Spleen (tissue), 11 donors: ENCODE results near the gene RAB19. TPM values are rescaled to one million over a fixed set of nuclear protein-coding genes. Genes with fewer than 3 reads are reported as not detected.

Experiments
- DNase-seq: peaks from one replicate; pipeline ENCODE4 v3.0.0-alpha.2; 2020
- H3K27ac ChIP-seq, 8 donors: fragments of 200-600 bp; sonication (generic) in 7 of 8; 1 replicate in 4 of 8; 2 replicates in 4 of 8; pipeline versions ENCODE4 v1.5.0 to v1.8.0; 2016 to 2021; ENCODE audit warnings: inconsistent platforms in 4 of 8, mild to moderate bottlenecking in 4 of 8, moderate library complexity in 1 of 8
- H3K27me3 ChIP-seq, 7 donors: fragments of 200-600 bp; sonication (generic) in 6 of 7; replicated peaks in 1 of 7; 1 replicate in 4 of 7; 2 replicates in 3 of 7; pipeline versions ENCODE4 v1.5.0 to v1.8.0; 2016 to 2021; ENCODE audit warnings: inconsistent platforms in 3 of 7, mild to moderate bottlenecking in 1 of 7
- H3K36me3 ChIP-seq, 6 donors: fragments of 200-600 bp; sonication (generic) in 5 of 6; 1 replicate in 4 of 6; 2 replicates in 2 of 6; pipeline versions ENCODE4 v1.5.0 to v1.8.0; 2016 to 2021; ENCODE audit warnings: inconsistent platforms in 2 of 6
- H3K4me1 ChIP-seq, 6 donors: fragments of 200-600 bp; sonication (generic) in 5 of 6; 1 replicate in 3 of 6; 2 replicates in 3 of 6; pipeline versions ENCODE4 v1.5.0 to v1.8.0; 2016 to 2021; ENCODE audit warnings: inconsistent platforms in 3 of 6
- H3K4me3 ChIP-seq, 8 donors: fragments of 200-600 bp; sonication (generic) in 7 of 8; 1 replicate in 4 of 8; 2 replicates in 4 of 8; pipeline versions ENCODE4 v1.5.0 to v1.8.0; 2016 to 2021; ENCODE audit warnings: inconsistent platforms in 4 of 8, mild to moderate bottlenecking in 4 of 8, moderate library complexity in 2 of 8
- H3K9me3 ChIP-seq, 8 donors: fragments of 200-600 bp; sonication (generic) in 7 of 8; 1 replicate in 4 of 8; 2 replicates in 4 of 8; pipeline versions ENCODE4 v1.5.0 to v1.8.0; 2016 to 2021; ENCODE audit warnings: inconsistent platforms in 4 of 8
- CTCF ChIP-seq, 11 experiments: fragments of 200-600 bp in 7 of 11; fragments of 450-650 bp in 4 of 11; sonication (generic) in 4 of 11; IDR thresholded peaks in 8 of 11; conservative IDR thresholded peaks in 3 of 11; 1 replicate in 7 of 11; 2 replicates in 4 of 11; pipeline versions ENCODE4 v1.4.0 to v1.8.0; 2016 to 2021; ENCODE audit warnings: antibody characterized with exemption in 11 of 11, inconsistent platforms in 4 of 11, mild to moderate bottlenecking in 1 of 11
- POLR2A ChIP-seq, 3 donors: fragments of 450-650 bp; IDR thresholded peaks; one replicate each; pipeline ENCODE4 v1.5.1; 2017; ENCODE audit warnings: antibody characterized with exemption in 3 of 3, mild to moderate bottlenecking in 1 of 3
- POLR2AphosphoS5 ChIP-seq, 3 donors: sonication (generic); formaldehyde crosslinking; IDR thresholded peaks; one replicate each; pipeline ENCODE4 v1.5.1; 2017; ENCODE audit warnings: antibody characterized with exemption in 3 of 3
- WGBS, 5 donors: extraction: QIAGEN DNeasy Blood & Tissue Kit in 3 of 5; methylation state at CpG; one replicate each; pipeline versions ENCODE4 v1.1.5 to v1.1.7; 2013 to 2018; 5-methylcytosine and 5-hydroxymethylcytosine counted together
- intact Hi-C: fragments of 100-400 bp; cut with DNase I; formaldehyde crosslinking; loops from one replicate; pipeline ENCODE4 v1.15.0; 2023; ENCODE audit warnings: low total_unique reads
- polyA plus RNA-seq, 3 donors: library from polyadenylated mRNA; stranded (reverse); fragments of 200-250 nt; gene quantifications; one replicate each; pipeline ENCODE4 v1.2.1, GENCODE V29; 2013
- total RNA-seq, 7 donors: library from RNA; depleted of rRNA in 3 of 7; stranded (reverse); fragments of >200 nt in 3 of 7; fragmentation: NEBNext Ultra II Directional in 4 of 7; extraction: Animal tissue kit (Norgen Biotek cat#: 25700) in 4 of 7; gene quantifications; one replicate each; pipeline versions ENCODE4 v1.1.0 to v1.2.1, GENCODE V29; 2016 to 2021
- donor health status: healthy with polysubstance abuse.
- donor health status: DM: no; HTN: no; CAD: no; lungs with moderate emphysema.
- donor health status: DM: no; HTN: no; CAD: no.
- donor health status: Bipolar disorder and iron deficiency.
- donor health status: healthy.
- donor health status: DM: no; HTN: no; CAD: no.
- donor health status: DM: yes; HTN: yes; CAD: no.

RAB19 gene
- total and polyA plus RNA-seq, 10 donors: 1.0 to 4.0 (median 2.1) TPM; not detected in 3

GRCh38 chr7:140433396-140433795 is 29.5 kb downstream of the RAB19 start:
- TF ChIP-seq POLR2AphosphoS5 (IDR thresholded peaks at IDR 0.05) (no peak), CTCF (IDR thresholded peaks at IDR 0.05 in 8 of 11, conservative IDR thresholded peaks at IDR 0.05 in 3 of 11) (no peak), POLR2A (IDR thresholded peaks at IDR 0.05) (no peak)
- no peak overlapping the region for H3K4me3 ChIP-seq
- no peak overlapping the region for H3K27ac ChIP-seq
- no peaks in the 10 kb centered on the region for H3K36me3 ChIP-seq
- intact Hi-C loops: no loop called here
- DNase-seq: no peak
- no peaks in the 10 kb centered on the region for H3K9me3 ChIP-seq
- 66 to 91% (median 80%) methylated on average over 3 of the region's 3 CpGs for WGBS, 5 donors
- H3K27me3 ChIP-seq: peaks cover 0 to 12% (median 6%) of the 10 kb centered on the region in 7 donors
- H3K4me1 ChIP-seq: no peaks in the 10 kb centered on the region

GRCh38 chr7:140435252-140435895 is 31.5 kb downstream of the RAB19 start:
- intact Hi-C loops: no loop called here
- H3K4me3 ChIP-seq: no peak overlapping the region
- peak; percentile 58 for DNase-seq
- WGBS, 5 donors: 38 to 73% (median 57%) methylated on average over 20 to 51 of the region's 51 CpGs
- H3K36me3 ChIP-seq: no peaks in the 10 kb centered on the region
- H3K27me3 ChIP-seq: peaks cover 0 to 12% (median 6%) of the 10 kb centered on the region in 7 donors
- H3K27ac ChIP-seq: no peak overlapping the region
- H3K4me1 ChIP-seq: no peaks in the 10 kb centered on the region
- no peaks in the 10 kb centered on the region for H3K9me3 ChIP-seq
- no peak for TF ChIP-seq CTCF (IDR thresholded peaks at IDR 0.05 in 8 of 11, conservative IDR thresholded peaks at IDR 0.05 in 3 of 11)
- no peak for TF ChIP-seq POLR2AphosphoS5 (IDR thresholded peaks at IDR 0.05)
- no peak for TF ChIP-seq POLR2A (IDR thresholded peaks at IDR 0.05)

- intact Hi-C loops: no loop called here
- Histone ChIP-seq H3K27ac (no peak overlapping the region), H3K4me3 (no peak overlapping the region), H3K27me3 (peaks cover 0 to 12% (median 6%) of the 10 kb centered on the region in 7 donors), H3K4me1 (no peaks in the 10 kb centered on the region), H3K9me3 (no peaks in the 10 kb centered on the region), H3K36me3 (no peaks in the 10 kb centered on the region)
- no peak for DNase-seq
- no peak for TF ChIP-seq POLR2AphosphoS5 (IDR thresholded peaks at IDR 0.05)
- no peak for TF ChIP-seq POLR2A (IDR thresholded peaks at IDR 0.05)
- TF ChIP-seq CTCF (IDR thresholded peaks at IDR 0.05 in 8 of 11, conservative IDR thresholded peaks at IDR 0.05 in 3 of 11): no peak
- 63 to 91% (median 77%) methylated on average over 3 of the region's 3 CpGs for WGBS, 5 donors
Observed at GRCh38 chr7:140439359-140439758, 35.5 kb downstream of the RAB19 start.

GRCh38 chr7:140440593-140440992 is 36.7 kb downstream of the RAB19 start:
- intact Hi-C loops: no loop called here
- TF ChIP-seq CTCF (IDR thresholded peaks at IDR 0.05 in 8 of 11, conservative IDR thresholded peaks at IDR 0.05 in 3 of 11) (no peak), POLR2AphosphoS5 (IDR thresholded peaks at IDR 0.05) (no peak), POLR2A (IDR thresholded peaks at IDR 0.05) (no peak)

More at GRCh38 chr7:140440593-140440992, 36.7 kb downstream of the RAB19 start:
- no peak for DNase-seq
- no peaks in the 10 kb centered on the region for H3K36me3 ChIP-seq
- no peaks in the 10 kb centered on the region for H3K9me3 ChIP-seq
- H3K27ac ChIP-seq: no peak overlapping the region
- H3K4me1 ChIP-seq: no peaks in the 10 kb centered on the region
- H3K27me3 ChIP-seq: peaks cover 0 to 4% (median 1%) of the 10 kb centered on the region in 7 donors
- H3K4me3 ChIP-seq: no peak overlapping the region
- WGBS, 5 donors: 93 to 100% (median 94%) methylated on average over 3 of the region's 3 CpGs
